HK-2 (cell line): ENCODE measurements around the gene HASPIN.

Source experiments
- DNase-seq: peaks from one replicate; pipeline ENCODE4 v3.0.0-alpha.2; 2018; ENCODE audit not compliant: unreplicated experiment

Gene HASPIN

GRCh38 chr17:3763777-3764170, 40.1 kb downstream of the HASPIN start:
- DNase-seq = no peak

GRCh38 chr17:3765981-3766380, 42.3 kb downstream of the HASPIN start:
- no peak for DNase-seq

- DNase-seq = no peak
Measured at GRCh38 chr17:3766779-3767178, 43.1 kb downstream of the HASPIN start.

GRCh38 chr17:3768341-3768740, 44.6 kb downstream of the HASPIN start:
- no peak for DNase-seq

GRCh38 chr17:3768769-3769168, 45.1 kb downstream of the HASPIN start:
- no peak for DNase-seq

GRCh38 chr17:3770466-3770865, 46.8 kb downstream of the HASPIN start:
- no peak for DNase-seq

GRCh38 chr17:3771140-3771539, 47.4 kb downstream of the HASPIN start:
- DNase-seq = no peak

- DNase-seq = no peak
Measured at GRCh38 chr17:3772764-3773163, 49.1 kb downstream of the HASPIN start.

GRCh38 chr17:3773511-3773910, 49.8 kb downstream of the HASPIN start:
- no peak for DNase-seq

GRCh38 chr17:3773966-3774365, 50.3 kb downstream of the HASPIN start:
- no peak for DNase-seq
